Keratinocyte (primary cell): ENCODE data around the gene RANBP3L. TPM values are rescaled to one million over a fixed set of nuclear protein-coding genes. Genes with fewer than 3 reads are reported as not detected.

Source experiments
- DNase-seq: peaks from one replicate; pipeline ENCODE4 v3.0.0-alpha.2; 2011; ENCODE audit warnings: low read depth, missing footprints, low spot score
- FAIRE-seq: peaks from 2 replicates; lab custom pipeline; 2011; peaks lifted over from hg19 to GRCh38; lab: Jason Lieb, UNC
- H2AFZ ChIP-seq: 2 replicates; pipeline ENCODE4 v1.6.0; 2012; ENCODE audit warnings: low read length, control low read depth, inconsistent platforms; ENCODE audit not compliant: control insufficient read depth
- H3K27ac ChIP-seq: 2 replicates; pipeline ENCODE4 v1.5.1; 2011; ENCODE audit warnings: low read length; ENCODE audit not compliant: control insufficient read depth, insufficient read depth
- H3K27me3 ChIP-seq: 3 replicates; pipeline ENCODE4 v1.6.0; 2011; ENCODE audit warnings: low read length; ENCODE audit not compliant: control insufficient read depth, insufficient read depth; ENCODE audit errors: extremely low read depth
- H3K36me3 ChIP-seq, 2 experiments: 2 replicates in 1 of 2; 3 replicates in 1 of 2; pipeline ENCODE4 v1.5.1; 2011; ENCODE audit warnings: low read length in 2 of 2, mild to moderate bottlenecking in 1 of 2; ENCODE audit not compliant: control insufficient read depth in 2 of 2, insufficient read depth in 2 of 2; ENCODE audit errors: extremely low read depth in 1 of 2
- H3K4me1 ChIP-seq: 3 replicates; pipeline ENCODE4 v1.5.1; 2011; ENCODE audit warnings: low read length; ENCODE audit not compliant: control insufficient read depth, insufficient read depth; ENCODE audit errors: extremely low read depth
- H3K4me2 ChIP-seq: 3 replicates; pipeline ENCODE4 v1.6.0; 2011; ENCODE audit warnings: low read depth, low read length; ENCODE audit not compliant: control insufficient read depth, insufficient read depth; ENCODE audit errors: extremely low read depth
- H3K4me3 ChIP-seq, 3 experiments: fragments of 200-600 bp in 1 of 3; sonication (generic) in 1 of 3; 2 replicates in 2 of 3; 3 replicates in 1 of 3; pipeline ENCODE4 v1.5.1; 2011 to 2016; ENCODE audit warnings: low read length in 3 of 3, mild to moderate bottlenecking in 3 of 3, control low read depth in 2 of 3, inconsistent platforms in 1 of 3, low read depth in 1 of 3, mixed read lengths in 1 of 3, mixed run types in 1 of 3, moderate library complexity in 1 of 3; ENCODE audit not compliant: control insufficient read depth in 2 of 3, insufficient read depth in 2 of 3; ENCODE audit errors: extremely low read depth in 1 of 3
- H3K79me2 ChIP-seq: 2 replicates; pipeline ENCODE4 v1.6.0; 2012; ENCODE audit warnings: low read length; ENCODE audit not compliant: control insufficient read depth, insufficient read depth
- H3K9ac ChIP-seq: 3 replicates; pipeline ENCODE4 v1.6.0; 2011; ENCODE audit warnings: low read length; ENCODE audit not compliant: control insufficient read depth, insufficient read depth; ENCODE audit errors: extremely low read depth
- H3K9me1 ChIP-seq: 3 replicates; pipeline ENCODE4 v1.6.0; 2011; ENCODE audit warnings: low read length; ENCODE audit not compliant: control insufficient read depth, insufficient read depth; ENCODE audit errors: extremely low read depth
- H3K9me3 ChIP-seq: 2 replicates; pipeline ENCODE4 v1.5.1; 2012; ENCODE audit warnings: low read depth, low read length; ENCODE audit not compliant: control insufficient read depth
- H4K20me1 ChIP-seq: 3 replicates; pipeline ENCODE4 v1.6.0; 2011; ENCODE audit warnings: low read length; ENCODE audit not compliant: control insufficient read depth, insufficient read depth; ENCODE audit errors: extremely low read depth
- EZH2 ChIP-seq: IDR thresholded peaks from one replicate; pipeline ENCODE4 v1.6.1; 2012; ENCODE audit warnings: inconsistent platforms, mild to moderate bottlenecking, low read length, moderate library complexity
- dilution Hi-C: fragments of 300-500 bp; cut with MboI; formaldehyde crosslinking; loops from one replicate; pipeline ENCODE4 v1.7.0; 2020; ENCODE audit warnings: low sequenced_read_pairs; ENCODE audit not compliant: extremely low pct_ligation_motif_present
- polyA plus RNA-seq, 5 experiments: library from polyadenylated mRNA; depleted of rRNA in 3 of 5; stranded (reverse) in 3 of 5; stranded (forward) in 1 of 5; unstranded in 1 of 5; fragments of >200 nt; gene quantifications; 1 replicate in 1 of 5; 2 replicates in 3 of 5; 3 replicates in 1 of 5; pipeline versions ENCODE4 v1.2.1 to v1.2.3, GENCODE V29; 2011 to 2012; ENCODE audit warnings: missing spikeins in 2 of 5, low read depth in 1 of 5, low replicate concordance in 1 of 5
- TF ChIP-seq, protein P1 (sequence below), 3 experiments: IDR thresholded peaks in 1 of 3; conservative IDR thresholded peaks in 1 of 3; optimal IDR thresholded peaks in 1 of 3; 2 replicates in 2 of 3; 3 replicates in 1 of 3; pipeline versions ENCODE3 to v1.5.1; 2011; ENCODE audit warnings: low read length in 3 of 3, mild to moderate bottlenecking in 3 of 3, moderate library complexity in 2 of 3, control low read depth in 1 of 3, inconsistent platforms in 1 of 3; ENCODE audit not compliant: insufficient read depth in 2 of 3; ENCODE audit errors: extremely low read depth in 1 of 3

Gene RANBP3L
- polyA plus RNA-seq, 1 donor (not counting 4 experiments of a cell fraction or from before 2014, with no cell fraction given), result not detected

DNA sequence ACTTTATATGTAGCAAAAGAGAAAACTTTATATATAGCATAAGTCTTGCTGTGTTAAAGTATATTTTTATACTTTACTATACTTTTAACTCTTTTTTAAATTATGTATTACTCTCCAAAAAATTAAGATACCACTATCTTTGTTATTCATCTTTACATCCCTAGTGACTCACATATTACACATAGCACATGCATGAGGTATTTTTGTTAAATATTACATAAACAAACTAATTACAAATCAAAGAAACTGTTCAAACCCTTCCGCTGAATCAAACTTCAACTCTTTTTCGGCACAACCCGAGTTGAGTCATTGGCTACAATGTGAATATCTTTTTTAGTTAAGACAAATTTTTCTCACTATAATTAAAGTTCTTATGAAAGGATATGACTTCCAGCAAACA, 92.0 kb downstream of the RANBP3L start:
- Histone ChIP-seq H4K20me1 (no peaks in the 10 kb centered on the region), H3K4me2 (no peak overlapping the region), H3K79me2 (no peaks in the 10 kb centered on the region), H2AFZ (no peak overlapping the region), H3K9me1 (no peaks in the 10 kb centered on the region), H3K9ac (no peak overlapping the region), H3K4me1 (peaks cover 3% of the 10 kb centered on the region), H3K27ac (no peak overlapping the region), H3K9me3 (no peaks in the 10 kb centered on the region), H3K36me3 (no peaks in the 10 kb centered on the region), H3K4me3 (no peak overlapping the region), H3K27me3 (no peaks in the 10 kb centered on the region)
- FAIRE-seq (no peak), DNase-seq (no peak)
- TF ChIP-seq, protein P1, sequence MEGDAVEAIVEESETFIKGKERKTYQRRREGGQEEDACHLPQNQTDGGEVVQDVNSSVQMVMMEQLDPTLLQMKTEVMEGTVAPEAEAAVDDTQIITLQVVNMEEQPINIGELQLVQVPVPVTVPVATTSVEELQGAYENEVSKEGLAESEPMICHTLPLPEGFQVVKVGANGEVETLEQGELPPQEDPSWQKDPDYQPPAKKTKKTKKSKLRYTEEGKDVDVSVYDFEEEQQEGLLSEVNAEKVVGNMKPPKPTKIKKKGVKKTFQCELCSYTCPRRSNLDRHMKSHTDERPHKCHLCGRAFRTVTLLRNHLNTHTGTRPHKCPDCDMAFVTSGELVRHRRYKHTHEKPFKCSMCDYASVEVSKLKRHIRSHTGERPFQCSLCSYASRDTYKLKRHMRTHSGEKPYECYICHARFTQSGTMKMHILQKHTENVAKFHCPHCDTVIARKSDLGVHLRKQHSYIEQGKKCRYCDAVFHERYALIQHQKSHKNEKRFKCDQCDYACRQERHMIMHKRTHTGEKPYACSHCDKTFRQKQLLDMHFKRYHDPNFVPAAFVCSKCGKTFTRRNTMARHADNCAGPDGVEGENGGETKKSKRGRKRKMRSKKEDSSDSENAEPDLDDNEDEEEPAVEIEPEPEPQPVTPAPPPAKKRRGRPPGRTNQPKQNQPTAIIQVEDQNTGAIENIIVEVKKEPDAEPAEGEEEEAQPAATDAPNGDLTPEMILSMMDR (optimal IDR thresholded peaks at IDR 0.05 in 1 of 3, IDR thresholded peaks at IDR 0.05 in 1 of 3, conservative IDR thresholded peaks at IDR 0.05 in 1 of 3; ENCODE audit: extremely low read depth in 1 of 3, insufficient read depth in 2 of 3, low read length in 3 of 3), result no peak
- no peak for TF ChIP-seq EZH2
- dilution Hi-C loops, result no loop called here

DNA sequence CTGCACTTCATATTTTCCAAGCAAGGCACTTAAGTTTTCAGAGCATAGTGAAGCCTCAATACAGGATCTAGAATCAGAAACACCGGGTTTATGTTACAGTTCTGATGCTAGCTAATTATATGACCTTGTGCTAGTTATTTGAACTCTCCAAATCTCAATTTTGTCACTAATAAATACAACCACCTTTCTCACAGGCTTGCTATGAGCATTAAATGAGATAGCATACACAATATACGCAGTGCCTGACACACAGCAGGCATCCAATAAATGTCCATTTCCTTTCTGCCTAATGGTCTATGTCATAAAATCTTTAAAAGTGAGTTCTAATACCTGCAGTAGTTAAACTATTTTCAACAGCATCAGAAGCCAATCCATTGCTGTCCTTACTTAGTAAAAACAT, 92.9 kb downstream of the RANBP3L start:
- H3K27me3 ChIP-seq, result no peaks in the 10 kb centered on the region
- H3K4me1 ChIP-seq, result peaks cover 3% of the 10 kb centered on the region
- H3K4me2 ChIP-seq, result no peak overlapping the region
- H4K20me1 ChIP-seq, result no peaks in the 10 kb centered on the region
- no peaks in the 10 kb centered on the region for H3K79me2 ChIP-seq
- no peak for TF ChIP-seq EZH2
- TF ChIP-seq, protein P1 (optimal IDR thresholded peaks at IDR 0.05 in 1 of 3, IDR thresholded peaks at IDR 0.05 in 1 of 3, conservative IDR thresholded peaks at IDR 0.05 in 1 of 3; ENCODE audit: extremely low read depth in 1 of 3, insufficient read depth in 2 of 3, low read length in 3 of 3), result no peak
- H3K9me3 ChIP-seq, result no peaks in the 10 kb centered on the region
- FAIRE-seq (no peak), DNase-seq (no peak)
- no peaks in the 10 kb centered on the region for H3K9me1 ChIP-seq
- dilution Hi-C loops, result no loop called here
- H2AFZ ChIP-seq, result no peak overlapping the region
- no peak overlapping the region for H3K27ac ChIP-seq
- H3K9ac ChIP-seq, result no peak overlapping the region
- no peak overlapping the region for H3K4me3 ChIP-seq
- H3K36me3 ChIP-seq, result no peaks in the 10 kb centered on the region
